Measurements from ENCODE around the gene TGFBR2.
"Not testable (repeated sequence)": the region's sequence is repeated elsewhere in the genome, so short reads cannot be mapped to it uniquely, and the experiment has no call there.

Gene TGFBR2

DNA sequence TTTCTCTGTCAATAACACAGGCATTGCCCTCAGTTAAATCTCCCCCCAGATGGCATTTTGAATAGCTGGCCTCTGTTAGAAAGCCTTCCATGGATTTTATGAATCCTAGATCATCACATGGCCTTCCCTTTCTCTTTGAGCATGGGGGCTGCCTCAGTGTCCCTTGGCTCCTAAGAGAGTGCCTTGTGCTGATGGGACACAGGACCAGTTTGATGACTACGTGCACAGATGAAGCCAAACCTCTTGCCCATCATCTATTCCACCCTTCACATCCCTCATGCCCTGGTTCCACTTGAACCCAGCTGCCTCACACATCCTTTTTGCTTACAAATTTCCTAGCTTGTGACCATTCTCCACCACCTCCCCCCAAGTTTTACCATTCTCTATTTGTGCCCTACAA lies 12.9 kb downstream of the TGFBR2 start:
- no peak for DNase-seq (ENCODE audit: low read depth in 2 of 2)

DNA sequence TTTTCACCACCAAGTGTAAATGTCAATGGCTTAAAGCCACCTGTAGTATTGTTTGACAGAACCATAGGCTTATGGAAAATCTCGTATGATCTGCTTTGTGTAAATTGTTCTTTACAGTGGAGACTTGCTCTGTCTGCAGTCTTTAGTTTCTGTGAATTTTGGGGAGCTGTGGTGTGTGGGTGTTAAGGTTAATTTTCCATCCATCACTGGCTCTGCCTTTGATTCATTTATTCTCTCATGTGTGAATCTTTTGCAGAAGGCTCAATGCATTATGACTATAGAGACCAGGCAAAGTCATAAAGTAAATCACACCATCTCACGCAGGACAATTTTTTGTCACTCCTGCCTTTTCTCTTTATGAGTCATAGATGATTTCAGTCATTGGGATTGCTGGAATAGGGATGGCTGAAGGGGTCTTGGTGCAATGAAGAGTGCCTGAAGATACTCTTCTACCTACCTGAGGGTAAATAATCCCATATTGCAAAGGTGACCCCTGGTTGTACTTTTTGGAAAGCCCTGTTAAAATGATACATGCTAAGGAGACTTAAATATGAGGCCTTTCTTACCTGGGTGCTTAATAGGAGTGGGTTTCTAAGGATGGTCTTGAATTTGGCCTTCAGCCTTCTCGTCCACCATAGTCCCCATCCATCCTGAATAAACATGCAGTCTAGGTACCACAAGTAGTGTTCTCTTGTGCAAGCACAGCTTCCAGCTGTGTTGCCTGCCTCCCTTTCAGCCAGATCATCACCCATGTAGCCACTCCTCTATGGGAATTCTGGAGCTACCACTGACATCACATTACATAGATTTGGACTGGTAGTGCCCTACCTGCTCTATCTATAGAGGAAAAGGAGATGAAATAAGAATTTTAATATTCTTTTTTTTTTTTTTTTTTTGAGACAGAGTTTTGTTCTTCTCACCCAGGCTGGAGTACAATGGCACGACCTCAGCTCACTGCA lies 14.3 kb downstream of the TGFBR2 start:
- no peak for DNase-seq (ENCODE audit: low read depth in 2 of 2)

GRCh38 chr3:30621576-30621975 lies 15.2 kb downstream of the TGFBR2 start:
- DNase-seq (ENCODE audit: low read depth in 2 of 2): no peak

GRCh38 chr3:30622047-30622545 lies 15.7 kb downstream of the TGFBR2 start:
- DNase-seq (ENCODE audit: low read depth in 2 of 2): no peak

DNA sequence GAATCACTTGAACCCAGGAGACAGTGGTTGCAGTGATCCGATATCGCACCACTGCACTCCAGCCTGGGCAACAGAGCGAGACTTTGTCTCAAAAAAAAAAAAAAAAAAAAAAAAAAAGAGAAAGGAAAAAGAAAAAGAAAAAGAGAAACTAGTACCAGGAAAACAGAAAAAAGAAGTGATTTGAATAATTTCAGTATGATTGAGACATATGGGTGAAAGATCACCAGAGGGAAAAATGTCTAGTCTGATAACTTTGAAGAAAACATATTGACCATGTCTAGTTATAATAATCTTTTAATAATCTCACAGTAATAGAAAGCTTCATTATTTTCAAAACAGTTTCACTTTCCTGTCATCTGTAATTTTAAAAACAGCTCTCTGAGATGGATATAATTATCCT lies 16.4 kb downstream of the TGFBR2 start:
- DNase-seq (ENCODE audit: low read depth in 2 of 2): no peak

- no peak for DNase-seq (ENCODE audit: low read depth in 2 of 2)
Observed at GRCh38 chr3:30623351-30623750, 16.9 kb downstream of the TGFBR2 start.

GRCh38 chr3:30624480-30624879 lies 18.1 kb downstream of the TGFBR2 start:
- not testable (repeated sequence) for DNase-seq (ENCODE audit: low read depth in 2 of 2)

- DNase-seq (ENCODE audit: low read depth in 2 of 2): no peak
Observed at GRCh38 chr3:30625541-30626438, 19.4 kb downstream of the TGFBR2 start.

DNA sequence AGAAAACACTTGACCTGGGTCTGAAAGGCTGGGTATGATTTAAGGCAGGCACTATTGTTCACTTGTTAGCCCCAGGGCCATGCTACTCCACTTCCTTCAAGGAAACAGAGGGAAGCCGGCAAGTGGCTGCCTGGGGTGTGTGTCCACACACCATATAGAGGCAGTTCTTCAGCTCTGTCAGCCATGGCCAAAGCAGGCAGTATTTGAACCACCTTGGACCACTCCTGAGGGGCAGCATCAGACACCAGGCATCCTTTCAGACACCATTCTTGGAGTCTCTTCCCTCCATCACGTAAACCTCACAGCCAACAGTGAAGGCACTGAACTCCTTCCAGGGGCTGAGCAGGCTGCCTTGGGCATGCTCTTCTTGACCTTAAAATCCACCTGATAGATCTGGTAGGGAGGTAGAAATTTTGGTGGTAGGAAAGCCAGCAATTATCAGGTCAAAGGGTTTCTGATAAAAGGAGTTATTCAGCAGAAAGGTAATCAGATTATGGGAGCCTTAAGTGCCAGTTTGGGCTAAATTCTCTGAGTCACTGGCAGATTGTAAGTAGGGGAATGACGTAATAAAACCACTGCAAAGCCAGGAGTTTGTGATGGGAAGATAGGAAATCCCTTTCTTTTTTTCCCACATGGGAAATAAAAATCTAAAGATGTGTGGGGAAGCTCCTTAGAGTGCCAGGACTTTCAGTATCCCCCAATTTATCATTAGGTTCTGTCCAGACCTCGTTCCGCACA lies 20.2 kb downstream of the TGFBR2 start:
- no peak for DNase-seq (ENCODE audit: low read depth in 2 of 2)

- DNase-seq (ENCODE audit: low read depth in 2 of 2): no peak
Observed at GRCh38 chr3:30628205-30628900, 22.0 kb downstream of the TGFBR2 start.

DNA sequence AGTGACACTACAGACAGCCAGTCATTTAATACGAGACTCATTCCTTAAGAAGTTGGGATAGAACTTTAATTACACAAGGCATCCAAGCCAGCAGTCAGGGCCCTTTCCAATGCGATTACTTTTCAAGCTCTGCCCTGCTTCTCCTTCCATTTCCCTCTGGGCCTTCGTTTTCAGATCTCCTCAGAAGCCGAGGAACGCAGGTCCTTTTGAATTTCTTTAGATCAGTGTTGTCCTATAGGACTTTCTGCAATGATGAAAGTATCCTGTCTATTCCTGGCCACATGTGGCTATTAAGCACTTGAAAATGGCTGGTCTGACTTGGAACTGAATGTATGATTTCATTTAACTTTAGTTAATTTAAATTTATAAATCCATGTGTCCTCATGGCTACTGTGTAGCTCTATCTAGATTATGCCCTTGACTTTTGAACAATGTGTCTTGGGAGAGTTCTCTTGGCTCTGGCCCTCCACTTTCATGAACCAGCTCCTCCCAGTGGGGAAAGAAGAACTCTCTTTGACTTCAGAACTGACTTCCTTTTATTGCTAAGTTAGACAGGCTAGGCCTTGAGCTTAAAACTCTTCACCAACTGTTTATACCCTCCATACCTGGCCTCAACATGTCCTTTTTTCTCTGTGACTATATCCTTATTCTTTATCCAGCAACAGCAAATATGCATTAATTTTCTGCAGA lies 22.6 kb downstream of the TGFBR2 start:
- DNase-seq (ENCODE audit: low read depth in 2 of 2): no peak

DNA sequence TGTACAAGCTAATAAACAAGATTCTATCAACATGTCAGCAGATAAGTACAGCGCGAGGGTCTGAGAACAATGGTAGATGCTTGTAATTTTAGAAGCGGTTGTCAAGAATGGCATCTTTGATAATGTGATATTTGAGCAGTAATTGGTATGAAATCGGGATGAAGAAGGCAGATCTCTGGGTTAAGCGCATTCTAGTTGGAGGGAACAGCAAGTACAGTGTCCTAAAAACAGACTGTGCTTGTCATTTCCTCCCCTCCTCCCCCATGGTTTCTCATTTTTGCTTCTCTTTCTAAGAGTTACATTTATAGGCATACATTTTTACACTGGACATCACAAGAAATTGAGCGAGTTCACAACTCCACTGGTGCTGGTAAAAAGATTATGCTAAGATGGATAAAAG lies 23.3 kb downstream of the TGFBR2 start:
- no peak for DNase-seq (ENCODE audit: low read depth in 2 of 2)

DNA sequence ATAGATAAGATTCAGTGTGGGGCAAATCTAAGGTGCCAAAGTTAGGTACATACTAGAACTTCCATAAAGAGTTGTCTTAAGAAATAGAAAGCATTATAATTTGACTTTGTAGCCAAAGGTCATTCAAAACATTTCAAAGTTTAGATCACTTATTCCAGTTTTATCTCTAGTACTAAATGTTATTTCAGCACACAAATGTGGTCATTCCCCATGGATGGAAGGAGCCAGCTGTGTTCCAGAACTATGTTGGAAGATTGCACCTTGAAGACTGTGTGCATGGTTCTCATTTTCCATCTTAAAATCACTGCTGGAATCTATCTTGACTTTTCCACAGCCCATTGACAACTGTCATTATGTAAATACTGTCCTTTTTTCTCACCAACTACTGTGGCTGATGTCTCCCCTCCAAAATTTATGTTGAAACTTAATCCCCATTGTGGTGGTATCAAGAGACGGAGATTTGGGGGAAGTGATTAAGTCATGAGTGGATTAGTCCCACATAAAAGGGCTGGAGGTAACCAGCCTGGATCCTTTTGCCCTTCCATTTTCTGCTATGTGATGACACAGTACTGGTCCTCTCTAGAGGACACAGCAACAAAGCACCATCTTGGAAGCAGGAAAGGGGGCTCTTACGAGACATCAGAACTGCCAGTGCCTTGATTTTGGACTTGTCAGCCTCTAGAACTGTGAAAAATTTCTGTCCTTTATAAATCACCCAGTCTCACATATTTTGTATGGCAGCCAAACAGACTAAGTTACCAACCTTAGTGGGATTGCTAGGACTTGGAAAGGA lies 24.0 kb downstream of the TGFBR2 start:
- no peak for DNase-seq (ENCODE audit: low read depth in 2 of 2)

- DNase-seq (ENCODE audit: low read depth in 2 of 2): no peak
Observed at GRCh38 chr3:30631243-30631904, 25.0 kb downstream of the TGFBR2 start.

GRCh38 chr3:30632065-30632464 lies 25.7 kb downstream of the TGFBR2 start:
- peak in 1 of 2 experiments; percentile 51 for DNase-seq (ENCODE audit: low read depth in 2 of 2)

DNA sequence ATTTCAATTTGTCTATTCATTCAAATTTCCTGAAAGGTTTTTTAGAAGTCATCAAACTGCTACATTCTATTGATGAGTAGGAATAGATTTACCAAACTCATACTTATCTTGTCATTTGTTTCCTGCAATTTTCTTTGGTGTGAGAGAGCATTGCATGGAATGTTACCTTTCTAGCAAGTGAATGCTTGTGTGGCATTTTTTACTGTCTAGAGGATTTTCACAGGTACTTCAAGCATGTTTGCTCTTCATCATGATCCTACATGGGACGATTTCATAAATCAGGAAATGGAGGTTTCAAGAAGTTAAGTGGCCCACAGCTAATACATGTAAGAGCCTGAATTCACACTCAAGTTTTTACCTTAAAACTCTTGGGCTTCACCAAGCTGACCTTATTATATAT lies 26.1 kb downstream of the TGFBR2 start:
- DNase-seq (ENCODE audit: low read depth in 2 of 2): no peak

GRCh38 chr3:30633718-30634117 lies 27.3 kb downstream of the TGFBR2 start:
- no peak for DNase-seq (ENCODE audit: low read depth in 2 of 2)

- DNase-seq (ENCODE audit: low read depth in 2 of 2): no peak
Observed at GRCh38 chr3:30634761-30635735, 28.6 kb downstream of the TGFBR2 start.
